HepG2 (cell line): ENCODE data around the gene EGR2. TPM values are rescaled to one million over a fixed set of nuclear protein-coding genes. Genes with fewer than 3 reads are reported as not detected.

Source experiments
- ATAC-seq: fragments of 200-7000 bp; cut with Tn5 transposase; 3 replicates; pipeline ENCODE4 v1.9.1; 2020; ENCODE audit warnings: mild to moderate bottlenecking, moderate library complexity
- BruUV-seq: library from RNA; stranded (reverse); fragments of 400-500 nt; replicated peaks from 2 replicates; lab custom pipeline; 2021; lab: Mats Ljungman, UMichigan
- CTCF ChIA-PET: fragments of 300-600 bp; formaldehyde crosslinking; extraction: SDS; loops from one replicate; lab custom pipeline; 2021; ENCODE audit warnings: low total read pairs, inconsistent platforms, low intra/inter-chr PET ratio; lab: Yijun Ruan, JAX
- POLR2A ChIA-PET: fragments of 350-600 bp; sonication (Branson Sonifier 250); formaldehyde crosslinking; loops from one replicate; lab custom pipeline; 2020; ENCODE audit warnings: antibody characterized with exemption, inconsistent platforms; lab: Yijun Ruan, JAX
- DNase-seq: peaks from one replicate; pipeline ENCODE4 v3.0.0-alpha.2; 2015; ENCODE audit warnings: low spot score
- FAIRE-seq: peaks from 3 replicates; lab custom pipeline; 2011; peaks lifted over from hg19 to GRCh38; lab: Jason Lieb, UNC
- H2AFZ ChIP-seq: one replicate; pipeline ENCODE4 v1.6.1; 2011; ENCODE audit warnings: low read length, inconsistent platforms
- H3K27ac ChIP-seq: fragments of 300-600 bp; 3 replicates; pipeline ENCODE4 v1.8.0; 2011; ENCODE audit warnings: mixed run types, mild to moderate bottlenecking, mixed read lengths, low read length, inconsistent platforms; ENCODE audit not compliant: insufficient read depth; ENCODE audit errors: extremely low read length
- H3K27me3 ChIP-seq, 2 experiments: fragments of 200-600 bp in 1 of 2; 2 replicates in 1 of 2; 3 replicates in 1 of 2; pipeline versions ENCODE4 v1.6.0 to v1.8.0; 2011; ENCODE audit warnings: low read length in 2 of 2, mild to moderate bottlenecking in 2 of 2, moderate library complexity in 2 of 2, inconsistent platforms in 1 of 2; ENCODE audit not compliant: insufficient read depth in 2 of 2, control insufficient read depth in 1 of 2
- H3K36me3 ChIP-seq, 2 experiments: fragments of 200-600 bp in 1 of 2; replicated peaks in 1 of 2; 2 replicates in 1 of 2; 3 replicates in 1 of 2; pipeline versions ENCODE4 v1.5.1 to v1.8.0; 2011; ENCODE audit warnings: low read length in 2 of 2, inconsistent platforms in 1 of 2; ENCODE audit not compliant: insufficient read depth in 2 of 2, control insufficient read depth in 1 of 2
- H3K4me1 ChIP-seq: 2 replicates; pipeline ENCODE4 v1.5.1; 2012; ENCODE audit warnings: low read length, inconsistent platforms; ENCODE audit not compliant: insufficient read depth
- H3K4me2 ChIP-seq: 2 replicates; pipeline ENCODE4 v1.6.0; 2011; ENCODE audit warnings: low read depth, low read length, inconsistent platforms
- H3K4me3 ChIP-seq, 3 experiments: fragments of 200-600 bp in 1 of 3; sonication (generic), shearing (Covaris generic) in 1 of 3; replicated peaks in 1 of 3; 2 replicates each; pipeline ENCODE4 v1.5.1; 2011 to 2016; ENCODE audit warnings: low read length in 3 of 3, inconsistent platforms in 2 of 3, low read depth in 2 of 3, mild to moderate bottlenecking in 2 of 3, control low read depth in 1 of 3, mixed read lengths in 1 of 3; ENCODE audit not compliant: insufficient read depth in 1 of 3
- H3K79me2 ChIP-seq: one replicate; pipeline ENCODE4 v1.6.1; 2011; ENCODE audit warnings: low read length, inconsistent platforms; ENCODE audit not compliant: insufficient read depth
- H3K9ac ChIP-seq: 2 replicates; pipeline ENCODE4 v1.6.0; 2011; ENCODE audit warnings: mild to moderate bottlenecking, low read depth, low read length, inconsistent platforms; ENCODE audit not compliant: insufficient read depth
- H3K9me3 ChIP-seq: 2 replicates; pipeline ENCODE4 v1.5.1; 2012; ENCODE audit warnings: mild to moderate bottlenecking, low read length
- H4K20me1 ChIP-seq: 2 replicates; pipeline ENCODE4 v1.6.0; 2011; ENCODE audit warnings: inconsistent platforms, mild to moderate bottlenecking, low read length, moderate library complexity; ENCODE audit not compliant: insufficient read depth
- HMGXB3 ChIP-seq: sonication (generic); formaldehyde crosslinking; IDR thresholded peaks from 2 replicates; pipeline ENCODE4 v1.4.0; 2020; ENCODE audit warnings: missing genetic modification reagents, borderline replicate concordance
- MIXL1 ChIP-seq: IDR thresholded peaks from 2 replicates; pipeline ENCODE4 v1.6.1; 2016
- MYPOP ChIP-seq: sonication (generic); formaldehyde crosslinking; IDR thresholded peaks from 2 replicates; pipeline ENCODE4 v1.8.1; 2023; ENCODE audit warnings: mild to moderate bottlenecking, moderate library complexity, missing genetic modification reagents
- RFX5 ChIP-seq: IDR thresholded peaks from 2 replicates; pipeline ENCODE4 v1.6.1; 2011; ENCODE audit warnings: low read depth, low read length, improper control_type of control experiment
- YY1 ChIP-seq: IDR thresholded peaks from 2 replicates; pipeline ENCODE4 v1.6.1; 2011; ENCODE audit warnings: low read length, low read depth, moderate library complexity, mild to moderate bottlenecking; ENCODE audit not compliant: insufficient read depth, insufficient replicate concordance
- ZNF646 ChIP-seq: sonication (generic); formaldehyde crosslinking; IDR thresholded peaks from 2 replicates; pipeline ENCODE4 v1.9.0; 2021; ENCODE audit warnings: mild to moderate bottlenecking, missing genetic modification reagents
- WGBS: methylation state at CpG from one replicate; pipeline ENCODE4 v1.1.6; 2017; ENCODE audit warnings: low lambda C conversion rate; 5-methylcytosine and 5-hydroxymethylcytosine counted together
- in situ Hi-C: cut with HindIII; loops from 2 replicates; pipeline ENCODE4 v1.10.0; 2017; ENCODE audit warnings: low pct_unique_long_range_greater_than_20kb; ENCODE audit not compliant: extremely low pct_ligation_motif_present
- intact Hi-C: fragments of 100-400 bp; cut with micrococcal nuclease; formaldehyde crosslinking; loops from one replicate; pipeline ENCODE4 v1.10.0; 2022; ENCODE audit not compliant: unreplicated experiment
- polyA plus RNA-seq, 8 experiments: library from polyadenylated mRNA; depleted of rRNA in 3 of 8; stranded (reverse) in 7 of 8; unstranded in 1 of 8; fragments of >200 nt; fragmentation: Illumina TruSeq in 4 of 8; extraction: Trizol in 4 of 8; gene quantifications; 2 replicates each; pipeline versions ENCODE4 v1.2.1 to v1.2.3, GENCODE V29; 2011 to 2016; ENCODE audit warnings: low read depth in 4 of 8, missing spikeins in 1 of 8, mixed read lengths in 1 of 8; ENCODE audit not compliant: insufficient read depth in 1 of 8
- total RNA-seq, 5 experiments: library from RNA; depleted of rRNA; stranded (reverse); fragments of >200 nt; fragmentation: Illumina TruSeq; extraction: Trizol; gene quantifications; 2 replicates each; pipeline ENCODE4 v1.2.3, GENCODE V29; 2016; ENCODE audit warnings: low read depth in 1 of 5

EGR2 gene
- total and polyA plus RNA-seq, 2 of the 13 experiments (the other 11 are each of a cell fraction or from before 2014, with no cell fraction given), result 0.11 to 0.15 TPM

GRCh38 chr10:62862447-62862846, 46.3 kb upstream of the EGR2 start:
- in situ Hi-C loops (no loop called here), intact Hi-C loops (no loop called here)
- no TSS peak for BruUV-seq
- WGBS, result 36% methylated on average over 1 of the region's 1 CpG
- Histone ChIP-seq H3K79me2 (no peaks in the 10 kb centered on the region), H4K20me1 (no peaks in the 10 kb centered on the region), H3K4me3 (no peak overlapping the region), H3K4me2 (no peak overlapping the region), H3K9ac (no peak overlapping the region), H3K27me3 (no peaks in the 10 kb centered on the region), H3K27ac (no peak overlapping the region), H3K36me3 (no peaks in the 10 kb centered on the region), H3K9me3 (no peaks in the 10 kb centered on the region), H2AFZ (no peak overlapping the region), H3K4me1 (peaks cover 14% of the 10 kb centered on the region)
- TF ChIP-seq RFX5 (no peak), MIXL1 (no peak), YY1 (no peak)
- ATAC-seq (no peak), DNase-seq (no peak), FAIRE-seq (no peak)
- ChIA-PET CTCF (no interaction called here), POLR2A (no interaction called here)

- Histone ChIP-seq H3K4me2 (0 out of 2 replicates have a peak overlapping the region, but pooled peaks have one; percentile 14), H4K20me1 (no peaks in the 10 kb centered on the region), H3K4me3 (no peak overlapping the region), H3K9me3 (no peaks in the 10 kb centered on the region), H3K27me3 (no peaks in the 10 kb centered on the region), H3K4me1 (peaks cover 14% of the 10 kb centered on the region), H3K79me2 (no peaks in the 10 kb centered on the region), H3K9ac (no peak overlapping the region), H3K27ac (no peak overlapping the region), H3K36me3 (no peaks in the 10 kb centered on the region), H2AFZ (no peak overlapping the region)
- BruUV-seq, result no TSS peak
- intact Hi-C loops (no loop called here), in situ Hi-C loops (no loop called here)
- FAIRE-seq (no peak), DNase-seq (no peak), ATAC-seq (no peak)
- CTCF ChIA-PET, result no interaction called here
- POLR2A ChIA-PET, result no interaction called here
- WGBS, result 25% methylated on average over 3 of the region's 3 CpGs
- no peak for TF ChIP-seq MYPOP (CRISPR knock-in tag)
- TF ChIP-seq ZNF646, result no peak
- TF ChIP-seq HMGXB3 (CRISPR knock-in tag), result no peak
Observed at GRCh38 chr10:62861507-62861906, 45.3 kb upstream of the EGR2 start.
